Vagina (tissue), 2 donors: ENCODE results near the gene ZNF518B.

ENCODE experiments used
- POLR2A ChIP-seq, 2 donors: fragments of 450-650 bp; IDR thresholded peaks; one replicate each; pipeline ENCODE4 v1.6.1; 2017; ENCODE audit warnings: antibody characterized with exemption in 2 of 2, mild to moderate bottlenecking in 2 of 2, moderate library complexity in 2 of 2
- POLR2AphosphoS5 ChIP-seq, 2 donors: sonication (generic); formaldehyde crosslinking; IDR thresholded peaks; one replicate each; pipeline ENCODE4 v1.9.0; 2017; ENCODE audit warnings: antibody characterized with exemption in 2 of 2, mild to moderate bottlenecking in 2 of 2, low read depth in 1 of 2; ENCODE audit not compliant: insufficient read depth in 1 of 2
- TF ChIP-seq, protein P1 (sequence below), 3 experiments: fragments of 450-650 bp in 2 of 3; fragments of 200-600 bp in 1 of 3; sonication (generic) in 1 of 3; IDR thresholded peaks; one replicate each; pipeline ENCODE4 v1.5.1; 2017 to 2019; ENCODE audit warnings: antibody characterized with exemption in 3 of 3, mild to moderate bottlenecking in 2 of 3, moderate library complexity in 2 of 3

DNA sequence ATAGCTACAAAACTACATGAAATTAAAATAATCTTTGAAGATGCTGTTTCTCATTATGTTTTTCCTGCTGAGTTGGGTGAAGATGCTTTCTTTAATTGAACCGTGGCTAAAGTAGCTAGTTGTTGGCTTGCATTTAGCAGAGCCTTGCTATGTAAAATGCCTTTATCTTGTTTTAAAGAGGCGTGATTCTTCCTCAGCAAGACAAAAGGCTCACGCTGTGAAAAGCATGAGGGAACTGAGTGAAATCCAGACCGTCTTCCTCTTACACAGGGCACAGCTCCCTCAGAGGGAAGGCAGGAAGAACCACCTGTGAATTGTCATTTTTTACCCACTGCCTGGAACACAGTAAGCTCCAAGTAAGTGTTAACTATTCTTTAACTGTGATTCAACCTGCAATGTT is 39.0 kb upstream of the ZNF518B start:
- TF ChIP-seq, protein P1, sequence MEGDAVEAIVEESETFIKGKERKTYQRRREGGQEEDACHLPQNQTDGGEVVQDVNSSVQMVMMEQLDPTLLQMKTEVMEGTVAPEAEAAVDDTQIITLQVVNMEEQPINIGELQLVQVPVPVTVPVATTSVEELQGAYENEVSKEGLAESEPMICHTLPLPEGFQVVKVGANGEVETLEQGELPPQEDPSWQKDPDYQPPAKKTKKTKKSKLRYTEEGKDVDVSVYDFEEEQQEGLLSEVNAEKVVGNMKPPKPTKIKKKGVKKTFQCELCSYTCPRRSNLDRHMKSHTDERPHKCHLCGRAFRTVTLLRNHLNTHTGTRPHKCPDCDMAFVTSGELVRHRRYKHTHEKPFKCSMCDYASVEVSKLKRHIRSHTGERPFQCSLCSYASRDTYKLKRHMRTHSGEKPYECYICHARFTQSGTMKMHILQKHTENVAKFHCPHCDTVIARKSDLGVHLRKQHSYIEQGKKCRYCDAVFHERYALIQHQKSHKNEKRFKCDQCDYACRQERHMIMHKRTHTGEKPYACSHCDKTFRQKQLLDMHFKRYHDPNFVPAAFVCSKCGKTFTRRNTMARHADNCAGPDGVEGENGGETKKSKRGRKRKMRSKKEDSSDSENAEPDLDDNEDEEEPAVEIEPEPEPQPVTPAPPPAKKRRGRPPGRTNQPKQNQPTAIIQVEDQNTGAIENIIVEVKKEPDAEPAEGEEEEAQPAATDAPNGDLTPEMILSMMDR (IDR thresholded peaks at IDR 0.05) = no peak
- no peak for TF ChIP-seq POLR2AphosphoS5 (IDR thresholded peaks at IDR 0.05; ENCODE audit: insufficient read depth in 1 of 2, low read depth in 1 of 2)
- TF ChIP-seq POLR2A (IDR thresholded peaks at IDR 0.05) = no peak
